CD4-positive, alpha-beta T cell (primary cell): ENCODE measurements around the gene C2orf76. TPM values are rescaled to one million over a fixed set of nuclear protein-coding genes. Genes with fewer than 3 reads are reported as not detected.
A peak's percentile ranks its signal among the peaks of the same experiment; 100 is the strongest.

Source experiments
- ATAC-seq: fragments of 200-7000 bp; cut with Tn5 transposase; one replicate; pipeline ENCODE4 v1.10.0; 2022; ENCODE audit warnings: mild to moderate bottlenecking; ENCODE audit not compliant: poor library complexity
- CTCF ChIA-PET: fragments of 350-600 bp; sonication (Branson Sonifier 250); formaldehyde crosslinking; loops from one replicate; lab custom pipeline; 2021; ENCODE audit warnings: antibody characterized with exemption, inconsistent platforms; lab: Charles Lee
- POLR2A ChIA-PET: fragments of 350-600 bp; sonication (Branson Sonifier 250); formaldehyde crosslinking; loops from one replicate; lab custom pipeline; 2021; ENCODE audit warnings: antibody characterized with exemption, inconsistent platforms; lab: Charles Lee
- DNase-seq, 14 experiments: peaks; one replicate each; pipeline ENCODE4 v3.0.0-alpha.2; 2013 to 2020; ENCODE audit warnings: mixed read lengths in 2 of 14
- H3K27ac ChIP-seq, 2 donors: one replicate each; pipeline versions ENCODE4 v1.5.1 to v1.7.0; 2013; ENCODE audit warnings: low read length in 2 of 2, low read depth in 1 of 2, mild to moderate bottlenecking in 1 of 2
- H3K27me3 ChIP-seq, 2 experiments: 1 replicate in 1 of 2; 2 replicates in 1 of 2; pipeline versions ENCODE4 v1.6.1 to v1.7.0; 2013; ENCODE audit warnings: low read length in 2 of 2, control low read depth in 1 of 2, mild to moderate bottlenecking in 1 of 2, moderate library complexity in 1 of 2; ENCODE audit not compliant: insufficient read depth in 2 of 2, control insufficient read depth in 1 of 2
- H3K36me3 ChIP-seq: one replicate; pipeline ENCODE4 v1.6.1; 2013; ENCODE audit warnings: low read length, control low read depth; ENCODE audit not compliant: insufficient read depth
- H3K4me1 ChIP-seq: one replicate; pipeline ENCODE4 v1.6.1; 2013; ENCODE audit warnings: low read length, control low read depth; ENCODE audit not compliant: insufficient read depth
- H3K4me3 ChIP-seq: one replicate; pipeline ENCODE4 v1.5.1; 2013; ENCODE audit warnings: mild to moderate bottlenecking, low read length, moderate library complexity
- H3K9me3 ChIP-seq, 2 experiments: 1 replicate in 1 of 2; 2 replicates in 1 of 2; pipeline versions ENCODE4 v1.6.1 to v1.7.0; 2013; ENCODE audit warnings: low read length in 2 of 2, mild to moderate bottlenecking in 2 of 2, control low read depth in 1 of 2, moderate library complexity in 1 of 2; ENCODE audit not compliant: control insufficient read depth in 1 of 2, insufficient read depth in 1 of 2
- H3K27ac Mint-ChIP-seq: one replicate; pipeline ENCODE4 v1.8.0; 2020; ENCODE audit warnings: mixed read lengths
- H3K27me3 Mint-ChIP-seq: one replicate; pipeline ENCODE4 v1.8.0; 2021; ENCODE audit warnings: mixed read lengths
- H3K36me3 Mint-ChIP-seq: one replicate; pipeline ENCODE4 v1.8.0; 2021; ENCODE audit warnings: low read depth, mixed read lengths
- H3K4me1 Mint-ChIP-seq: one replicate; pipeline ENCODE4 v1.8.0; 2021; ENCODE audit warnings: low read depth, mixed read lengths
- H3K4me3 Mint-ChIP-seq: one replicate; pipeline ENCODE4 v1.8.0; 2020; ENCODE audit warnings: mild to moderate bottlenecking, mixed read lengths
- H3K9me3 Mint-ChIP-seq: one replicate; pipeline ENCODE4 v1.8.0; 2020; ENCODE audit warnings: mixed read lengths
- CTCF ChIP-seq: fragments of 200-600 bp; IDR thresholded peaks from one replicate; pipeline ENCODE4 v1.8.0; 2022; ENCODE audit warnings: antibody characterized with exemption, mild to moderate bottlenecking
- intact Hi-C, 2 experiments: fragments of 100-400 bp; cut with DNase I in 1 of 2; cut with micrococcal nuclease in 1 of 2; formaldehyde crosslinking; loops; one replicate each; pipeline versions ENCODE4 v1.15.1 to v1.9.0; 2023 to 2025; cut with DNase I, micrococcal nuclease
- total RNA-seq, 174 experiments: library from RNA in 2 of 174; stranded (reverse) in 2 of 174; gene quantifications; one replicate each; pipeline ENCODE4 v1.2.3 and lab custom pipeline; 2021 to 2026

The C2orf76 gene
- total RNA-seq, 2 experiments from 2014 or later, result 2.8 to 4.5 TPM

- no peak for DNase-seq
These were observed 101.0 kb downstream of the C2orf76 start for GRCh38 chr2:119265693-119266066.

GRCh38 chr2:119264781-119265692 lies 101.6 kb downstream of the C2orf76 start:
- peaks cover 0 to 2% of the 10 kb centered on the region in 2 experiments for H3K27me3 ChIP-seq
- H3K4me3 Mint-ChIP-seq, result no peak overlapping the region
- intact Hi-C loops, result loop anchor here in 1 of 2 experiments (1.0 to 5.0 kb wide), 2 partner anchors 253 to 383 kb away; no protein-coding TSS in a partner anchor

More at GRCh38 chr2:119265693-119266066, 101.0 kb downstream of the C2orf76 start:
- POLR2A ChIA-PET, result no interaction called here
- intact Hi-C loops, result loop anchor here in 1 of 2 experiments (1.0 to 5.0 kb wide), 2 partner anchors 253 to 383 kb away; no protein-coding TSS in a partner anchor
- peaks cover 0 to 2% of the 10 kb centered on the region in 2 experiments for H3K27me3 ChIP-seq
- no peaks in the 10 kb centered on the region for H3K9me3 ChIP-seq
- H3K9me3 Mint-ChIP-seq, result no peaks in the 10 kb centered on the region
- H3K4me1 Mint-ChIP-seq, result no peaks in the 10 kb centered on the region
- ATAC-seq, result no peak
- H3K36me3 ChIP-seq, result no peaks in the 10 kb centered on the region
- H3K27ac Mint-ChIP-seq, result no peak overlapping the region
- H3K36me3 Mint-ChIP-seq, result no peaks in the 10 kb centered on the region
- CTCF ChIA-PET, result no interaction called here
- H3K4me3 ChIP-seq, result no peak overlapping the region
- no peak for TF ChIP-seq CTCF
- peaks cover 12% of the 10 kb centered on the region for H3K27me3 Mint-ChIP-seq
- H3K4me1 ChIP-seq, result no peaks in the 10 kb centered on the region
- H3K27ac ChIP-seq, result no peak overlapping the region
- no peak overlapping the region for H3K4me3 Mint-ChIP-seq

GRCh38 chr2:119263656-119264055 lies 103.0 kb downstream of the C2orf76 start:
- CTCF ChIA-PET, result no interaction called here

More at GRCh38 chr2:119264781-119265692, 101.6 kb downstream of the C2orf76 start:
- no peaks in the 10 kb centered on the region for H3K9me3 Mint-ChIP-seq
- Histone ChIP-seq H3K4me3 (no peak overlapping the region), H3K27ac (no peak overlapping the region), H3K4me1 (no peaks in the 10 kb centered on the region), H3K36me3 (no peaks in the 10 kb centered on the region), H3K9me3 (no peaks in the 10 kb centered on the region)
- no peaks in the 10 kb centered on the region for H3K4me1 Mint-ChIP-seq
- no peaks in the 10 kb centered on the region for H3K36me3 Mint-ChIP-seq
- ATAC-seq, result no peak
- peak in 7 of 14 experiments; percentile 8 to 37 (median 15) for DNase-seq
- peaks cover 12% of the 10 kb centered on the region for H3K27me3 Mint-ChIP-seq
- TF ChIP-seq CTCF, result peak; percentile 57
- H3K27ac Mint-ChIP-seq, result no peak overlapping the region
- ChIA-PET POLR2A (no interaction called here), CTCF (no interaction called here)

More at GRCh38 chr2:119263656-119264055, 103.0 kb downstream of the C2orf76 start:
- Mint-ChIP-seq H3K27ac (no peak overlapping the region), H3K4me1 (no peaks in the 10 kb centered on the region), H3K27me3 (peaks cover 12% of the 10 kb centered on the region), H3K9me3 (no peaks in the 10 kb centered on the region), H3K36me3 (no peaks in the 10 kb centered on the region), H3K4me3 (no peak overlapping the region)
- intact Hi-C loops, result no loop called here
- POLR2A ChIA-PET, result no interaction called here
- Histone ChIP-seq H3K4me3 (no peak overlapping the region), H3K9me3 (no peaks in the 10 kb centered on the region), H3K27ac (no peak overlapping the region), H3K27me3 (peaks cover 0 to 2% of the 10 kb centered on the region in 2 experiments), H3K36me3 (no peaks in the 10 kb centered on the region), H3K4me1 (no peaks in the 10 kb centered on the region)
- DNase-seq (no peak), ATAC-seq (no peak)
- no peak for TF ChIP-seq CTCF
